Forelimb muscle (tissue), 1 donor: Measurements from ENCODE around the gene AIRE. TPM values are rescaled to one million over a fixed set of nuclear protein-coding genes. Genes with fewer than 3 reads are reported as not detected.
"Not testable (repeated sequence)": the region's sequence is repeated elsewhere in the genome, so short reads cannot be mapped to it uniquely, and the experiment has no call there.

Source experiments
- DNase-seq: peaks from one replicate; pipeline ENCODE4 v3.0.0-alpha.2; 2013; ENCODE audit warnings: low read depth
- polyA plus RNA-seq: library from polyadenylated mRNA; unstranded; fragments of 120-200 nt; gene quantifications from one replicate; pipeline ENCODE4 v1.2.1, GENCODE V29; 2013; ENCODE audit not compliant: insufficient read length

Gene AIRE
- polyA plus RNA-seq, 1 donor: not detected

DNA sequence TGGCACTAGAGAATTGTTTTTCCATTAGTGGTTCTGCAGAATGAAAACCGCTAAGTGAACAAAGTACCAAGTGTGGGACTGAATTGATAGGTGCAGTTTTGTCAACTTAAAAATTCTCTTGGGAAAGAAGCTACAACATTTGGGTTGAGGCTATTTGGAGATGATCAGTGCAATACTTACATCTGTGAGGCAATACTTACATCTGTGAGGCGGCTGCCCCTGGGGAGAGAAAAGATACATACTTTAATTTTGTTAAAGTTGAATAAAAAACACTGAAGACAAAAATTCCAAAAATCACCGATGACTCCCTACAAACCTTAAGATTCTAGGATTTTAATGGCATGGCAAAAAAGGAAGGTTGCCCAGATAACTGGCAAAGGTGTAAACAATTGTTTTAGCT is 51.8 kb downstream of the AIRE start:
- DNase-seq: no peak

- DNase-seq: no peak
Observed at GRCh38 chr21:44337941-44338895, 52.5 kb downstream of the AIRE start.

GRCh38 chr21:44338971-44339910 is 53.6 kb downstream of the AIRE start, which contains the start of gene CFAP410:
Gene CFAP410, minus strand, starts transcription at chr21:44339390. Its CDS starts 196 bp downstream, at chr21:44339194.
- DNase-seq: peak; percentile 84

DNA sequence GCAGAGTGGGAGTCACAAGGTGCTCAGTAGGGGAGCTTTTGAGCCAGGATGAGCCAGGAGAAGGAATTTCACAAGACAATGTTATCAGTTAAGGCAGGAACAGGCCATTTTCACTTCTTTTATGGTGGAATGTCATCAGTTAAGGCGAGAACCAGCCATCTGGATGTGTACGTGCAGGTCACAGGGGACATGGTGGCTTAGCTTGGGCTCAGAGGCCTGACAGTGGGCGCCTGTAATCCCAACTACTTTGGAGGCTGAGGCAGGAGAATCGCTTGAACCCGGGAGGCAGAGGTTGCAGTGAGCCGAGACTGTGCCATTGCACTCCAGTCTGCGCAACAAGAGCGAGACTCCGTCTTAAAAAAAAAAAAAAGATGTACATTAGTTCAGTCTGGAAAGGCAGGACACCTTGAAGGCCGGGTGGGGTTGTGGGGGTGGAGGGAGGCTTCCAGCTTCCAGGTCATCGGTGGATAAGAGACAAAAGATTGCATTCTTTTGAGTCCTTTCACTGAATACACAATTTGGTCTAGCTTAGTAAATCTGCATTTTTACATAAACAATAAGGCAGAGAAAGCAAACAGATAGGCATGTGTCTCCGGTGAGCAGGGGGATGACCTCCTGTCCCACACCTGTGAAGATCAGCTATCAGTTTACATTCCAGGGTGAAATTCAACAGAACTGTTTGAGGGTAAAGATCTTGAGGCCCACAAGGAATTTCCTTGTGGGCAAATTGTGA is 56.2 kb downstream of the AIRE start:
- not testable (repeated sequence) for DNase-seq

DNA sequence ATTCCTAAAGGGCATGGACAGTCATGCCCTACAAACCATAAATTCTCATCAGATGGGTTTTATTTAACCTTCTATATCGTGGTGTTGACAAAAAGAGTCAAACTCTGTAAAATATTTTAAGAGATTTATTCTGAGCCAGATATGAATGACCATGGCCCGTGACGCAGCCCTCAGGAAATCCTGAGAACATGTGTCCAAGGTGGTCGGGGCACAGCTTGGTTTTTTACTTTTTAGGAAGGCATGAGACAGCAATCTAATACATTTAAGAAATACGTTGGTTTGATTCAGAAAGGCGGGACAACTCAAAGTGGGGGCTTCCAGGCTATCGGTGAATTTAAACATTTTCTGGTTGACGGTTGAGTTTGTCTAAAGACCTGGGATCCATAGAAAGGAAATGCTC is 57.3 kb downstream of the AIRE start:
- not testable (repeated sequence) for DNase-seq

GRCh38 chr21:44344541-44345183 is 59.0 kb downstream of the AIRE start:
- DNase-seq: no peak

DNA sequence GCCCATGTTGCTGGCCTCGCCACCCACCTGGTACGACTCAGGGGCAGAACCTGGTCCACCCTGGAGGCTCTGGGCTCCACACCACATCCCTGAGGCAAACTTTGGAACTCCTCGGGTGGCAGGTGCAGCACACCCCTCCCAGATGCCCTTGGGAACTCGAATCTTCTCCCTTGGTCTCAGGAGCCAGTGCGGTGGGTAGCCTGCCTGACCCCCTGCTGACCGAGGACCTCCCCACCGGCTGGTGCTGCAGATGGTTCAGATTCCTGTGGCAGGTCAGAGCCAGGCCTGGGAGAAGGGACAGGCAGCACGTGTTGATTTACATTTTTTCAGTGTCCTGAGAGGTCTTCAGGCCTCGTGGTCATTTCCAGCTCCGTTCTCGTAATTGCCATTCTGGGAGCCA is 59.8 kb downstream of the AIRE start:
- DNase-seq: no peak

- DNase-seq: no peak
Observed at GRCh38 chr21:44347911-44348451, 62.3 kb downstream of the AIRE start.

Other genes with a start within 250 kb of the AIRE start
- 1.6 TPM for gene PWP2, start 178.5 kb upstream of the AIRE start, polyA plus RNA-seq
- gene GATD3, start 152.2 kb upstream of the AIRE start, polyA plus RNA-seq: 13.9 TPM
- 6.3 TPM for gene ICOSLG, start 44.9 kb upstream of the AIRE start, polyA plus RNA-seq
- not detected for gene DNMT3L, start 24.0 kb upstream of the AIRE start, polyA plus RNA-seq
- 49.5 TPM for gene PFKL, start 14.2 kb downstream of the AIRE start, polyA plus RNA-seq
- 16.5 TPM for gene CFAP410, start 53.5 kb downstream of the AIRE start, polyA plus RNA-seq
- gene TRPM2, start 67.7 kb downstream of the AIRE start, polyA plus RNA-seq: 1.5 TPM
- gene LRRC3, start 169.6 kb downstream of the AIRE start, polyA plus RNA-seq: 2.2 TPM